ENCODE measurements around the gene IGFBP2.

Gene IGFBP2

DNA sequence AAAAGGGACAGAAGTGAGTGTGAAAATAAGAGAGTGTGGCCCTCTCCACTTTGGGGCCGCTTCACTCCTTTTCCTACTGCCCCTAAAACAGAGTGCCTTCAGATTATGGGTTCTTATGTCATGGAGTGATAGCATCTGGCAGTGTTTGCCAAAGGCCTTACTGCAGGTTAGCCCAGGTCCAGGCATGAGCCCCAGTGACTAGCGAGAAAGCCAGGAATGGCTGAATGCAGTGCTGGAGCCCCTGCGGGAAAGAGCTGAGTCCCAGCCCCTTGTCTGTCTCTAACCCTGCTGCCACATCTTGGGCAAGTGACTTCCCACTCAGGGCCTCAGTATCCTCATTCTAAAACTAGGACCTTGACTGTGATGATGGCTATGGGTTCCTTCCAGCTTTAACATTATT lies 56.2 kb downstream of the IGFBP2 start:
- no peak for DNase-seq (ENCODE audit: low read depth in 1 of 2, low spot score in 1 of 2)
- in situ Hi-C loops (cut with HindIII; ENCODE audit: low pct_unique_long_range_greater_than_20kb, low sequenced_read_pairs): no loop called here
- TF ChIP-seq JUND (IDR thresholded peaks at IDR 0.05; ENCODE audit: low read depth): no peak

DNA sequence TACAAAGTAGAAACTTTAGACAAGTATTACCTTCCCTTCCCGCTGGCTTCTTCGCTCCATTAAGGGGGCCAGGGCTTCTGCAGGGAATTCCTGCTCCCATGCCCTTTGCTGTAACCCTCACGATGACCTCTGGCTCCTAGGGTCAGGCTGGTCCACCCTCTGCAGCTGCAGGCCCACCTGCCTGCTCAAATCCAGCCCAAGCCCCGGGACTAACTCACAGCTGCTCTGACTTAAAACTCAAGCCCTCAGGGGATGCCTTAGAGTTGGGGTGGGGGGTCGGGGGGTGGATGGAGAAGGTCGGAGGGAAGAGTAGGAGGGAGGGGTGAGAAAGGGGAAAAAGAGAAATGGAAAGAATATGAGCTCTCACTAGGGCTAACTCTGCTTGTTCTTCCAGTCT lies 57.2 kb downstream of the IGFBP2 start:
- in situ Hi-C loops (cut with HindIII; ENCODE audit: low pct_unique_long_range_greater_than_20kb, low sequenced_read_pairs): no loop called here
- DNase-seq (ENCODE audit: low read depth in 1 of 2, low spot score in 1 of 2): no peak
- no peak for TF ChIP-seq JUND (IDR thresholded peaks at IDR 0.05; ENCODE audit: low read depth)

DNA sequence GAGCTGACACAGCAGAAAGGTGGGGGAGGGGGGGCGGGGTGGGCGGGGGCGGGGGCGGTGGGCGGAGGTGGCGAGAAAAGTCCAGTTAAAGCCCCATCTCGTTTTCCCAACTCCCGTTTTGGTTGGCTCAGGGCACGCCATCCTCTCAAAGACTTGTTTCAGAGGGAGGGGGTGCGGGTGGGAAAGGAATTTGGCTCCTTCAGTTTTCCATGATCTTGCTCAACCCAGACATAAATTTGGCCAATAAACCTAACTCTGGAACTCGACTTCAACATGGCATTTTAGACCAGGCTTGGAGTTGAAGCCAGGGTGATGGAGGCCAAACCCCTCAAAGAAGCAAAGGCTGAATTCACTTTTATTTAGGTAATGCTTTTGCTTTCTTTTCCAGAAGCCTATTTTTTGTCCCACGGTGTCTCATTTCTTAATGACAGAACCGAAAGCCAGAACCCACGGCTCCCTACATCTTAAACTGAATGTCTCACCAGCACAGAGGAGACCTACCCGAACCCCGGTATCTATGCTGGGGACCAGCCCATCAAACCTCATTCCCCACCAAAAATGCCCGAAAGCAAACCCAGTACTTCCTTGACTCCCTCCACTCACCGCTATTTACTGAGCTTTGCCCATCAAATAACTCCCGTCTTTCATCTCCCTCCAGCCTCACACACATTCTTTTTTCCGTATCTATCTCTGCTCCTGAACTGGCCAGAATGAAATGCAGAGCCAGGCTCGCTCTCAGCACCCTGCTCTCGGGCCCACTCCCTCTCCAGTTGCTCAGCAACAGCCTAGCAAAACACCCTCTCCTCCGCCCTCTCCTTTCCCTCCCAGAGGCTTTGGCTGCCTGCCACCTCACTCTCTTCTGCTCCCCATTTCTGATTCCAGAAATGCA lies 57.9 kb downstream of the IGFBP2 start:
- peak in 1 of 2 experiments; percentile 61 for DNase-seq (ENCODE audit: low read depth in 1 of 2, low spot score in 1 of 2)
- in situ Hi-C loops (cut with HindIII; ENCODE audit: low pct_unique_long_range_greater_than_20kb, low sequenced_read_pairs): no loop called here
- TF ChIP-seq JUND (IDR thresholded peaks at IDR 0.05; ENCODE audit: low read depth): no peak

DNA sequence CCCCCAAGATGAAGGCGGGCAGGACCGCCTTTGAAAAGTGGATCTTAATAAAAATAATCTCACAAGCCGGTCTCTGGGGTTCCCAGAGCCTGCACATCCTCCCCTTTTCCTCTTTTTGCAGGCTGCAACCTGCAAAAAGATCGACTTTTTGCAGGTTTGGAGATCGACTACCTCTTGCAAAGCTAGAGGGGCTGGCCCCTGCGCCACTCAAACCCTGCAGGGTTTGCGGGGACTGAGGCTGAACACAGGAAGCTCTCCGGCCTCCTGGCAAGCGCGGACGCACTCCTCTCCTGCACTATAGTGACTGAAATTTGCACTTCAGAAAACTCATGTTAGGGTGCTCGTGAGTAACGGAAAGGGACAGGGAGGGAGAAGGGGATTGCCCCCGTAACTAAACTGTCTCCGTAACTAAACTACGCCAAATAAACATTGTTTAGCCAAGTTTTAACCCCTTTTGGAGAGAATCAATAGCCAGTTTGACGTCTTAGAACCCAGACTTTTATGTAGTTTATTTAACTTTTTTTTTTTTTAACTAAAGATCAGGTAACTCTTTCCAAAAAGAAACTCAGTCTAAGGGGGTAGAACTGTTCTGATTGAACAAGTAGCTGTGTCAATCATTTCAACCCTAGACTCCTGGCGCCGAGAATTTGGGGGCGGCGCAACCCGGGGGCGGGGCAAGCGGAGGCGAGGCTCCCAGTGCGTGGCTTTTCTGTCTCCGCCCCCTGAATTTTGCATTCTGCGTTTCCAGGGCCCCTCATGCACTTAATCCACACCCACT lies 59.6 kb downstream of the IGFBP2 start:
- TF ChIP-seq JUND (IDR thresholded peaks at IDR 0.05; ENCODE audit: low read depth): no peak
- in situ Hi-C loops (cut with HindIII; ENCODE audit: low pct_unique_long_range_greater_than_20kb, low sequenced_read_pairs): no loop called here
- peak; percentile 68 to 91 for DNase-seq (ENCODE audit: low read depth in 1 of 2, low spot score in 1 of 2)

DNA sequence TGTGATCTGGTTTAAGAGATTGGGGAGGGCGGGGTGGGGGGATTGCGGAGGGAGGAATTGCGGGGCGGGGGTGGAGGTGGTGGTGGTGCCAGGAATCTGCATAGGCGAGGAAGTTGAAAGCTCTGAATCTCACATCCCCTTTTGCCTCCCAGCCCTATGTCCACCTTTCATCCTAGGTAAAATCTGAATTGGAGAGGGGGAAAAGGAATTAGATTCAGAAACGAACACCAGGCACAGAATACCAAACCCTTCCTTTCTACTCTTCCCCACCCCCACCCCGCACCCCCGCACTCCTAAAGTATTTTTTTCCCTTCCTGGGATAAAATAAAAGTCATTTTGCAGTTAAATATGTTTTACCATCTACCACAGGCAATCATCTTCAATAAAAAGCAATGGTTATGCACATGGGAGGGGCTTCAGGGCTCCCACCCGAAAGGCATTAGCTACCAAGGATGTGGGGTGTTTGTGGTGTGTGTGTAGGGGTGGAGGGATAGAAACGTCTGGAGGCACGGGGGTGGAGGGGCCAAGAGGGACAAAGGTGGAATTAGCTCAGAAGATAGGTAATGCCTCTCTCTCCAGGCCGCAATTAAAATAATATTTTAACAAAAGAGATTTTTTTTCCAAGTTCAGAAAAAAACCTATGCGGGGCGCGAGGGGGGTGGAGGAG lies 60.3 kb downstream of the IGFBP2 start:
- DNase-seq (ENCODE audit: low read depth in 1 of 2, low spot score in 1 of 2): no peak
- in situ Hi-C loops (cut with HindIII; ENCODE audit: low pct_unique_long_range_greater_than_20kb, low sequenced_read_pairs): no loop called here

DNA sequence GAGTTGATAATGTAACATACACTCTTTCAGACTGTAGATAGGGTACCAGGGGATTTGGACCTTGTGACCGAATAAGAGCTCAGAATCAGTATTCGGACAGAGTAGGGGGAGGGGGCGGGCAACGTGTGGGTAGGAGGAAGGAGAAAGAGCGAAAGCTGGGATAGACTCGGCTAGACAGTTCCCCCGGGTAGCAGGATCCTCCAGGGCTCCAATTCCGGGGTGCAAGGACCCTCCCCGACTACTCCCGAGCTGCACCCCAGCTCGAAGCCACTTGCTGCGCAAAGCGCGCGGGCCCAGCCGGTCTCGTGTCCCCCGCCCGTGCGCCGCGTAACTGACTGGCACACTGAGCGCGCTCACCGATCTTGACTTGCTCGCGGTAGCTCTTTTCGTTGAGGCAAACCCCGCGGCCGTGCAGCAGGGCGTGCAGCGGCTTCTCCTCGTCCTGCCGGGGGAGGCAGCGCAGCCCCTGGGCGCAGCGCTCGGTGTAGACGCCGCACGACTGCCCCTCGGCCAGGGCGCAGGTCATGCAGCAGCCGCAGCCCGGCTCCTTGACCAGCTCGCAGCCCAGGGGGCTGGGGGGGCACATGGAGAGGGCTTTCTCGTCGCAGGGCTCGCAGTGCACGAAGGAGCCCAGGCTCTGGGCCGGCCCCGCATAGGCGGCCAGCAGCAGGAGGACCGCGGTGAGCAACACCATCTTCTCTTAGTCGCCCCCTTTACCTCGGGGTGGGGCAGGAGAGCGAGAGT lies 61.0 kb downstream of the IGFBP2 start:
- no peak for DNase-seq (ENCODE audit: low read depth in 1 of 2, low spot score in 1 of 2)

More for the DNA sequence above, 60.3 kb downstream of the IGFBP2 start:
- TF ChIP-seq JUND (IDR thresholded peaks at IDR 0.05; ENCODE audit: low read depth): no peak

DNA sequence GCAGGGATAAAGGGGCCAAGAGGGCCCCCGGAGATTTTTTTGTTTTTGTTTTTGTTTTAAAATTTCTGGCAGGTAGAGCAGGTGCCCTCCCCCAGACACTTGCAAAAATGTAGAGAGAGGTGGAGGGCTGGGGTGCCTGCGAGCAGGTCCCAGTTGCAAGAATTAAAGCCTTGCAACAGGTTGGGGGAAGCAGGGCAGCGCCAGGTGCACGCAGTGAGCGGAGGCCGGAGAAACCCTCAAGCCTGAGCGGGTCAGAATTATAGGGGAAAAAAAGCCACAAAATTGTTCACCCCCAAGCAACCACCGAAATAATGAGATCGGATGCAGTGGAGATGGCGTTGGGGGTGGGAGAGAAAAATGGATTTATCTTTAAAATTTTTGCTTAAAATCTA lies 61.6 kb downstream of the IGFBP2 start:
- no peak for DNase-seq (ENCODE audit: low read depth in 1 of 2, low spot score in 1 of 2)
- in situ Hi-C loops (cut with HindIII; ENCODE audit: low pct_unique_long_range_greater_than_20kb, low sequenced_read_pairs): no loop called here
- no peak for TF ChIP-seq JUND (IDR thresholded peaks at IDR 0.05; ENCODE audit: low read depth)

More for the DNA sequence above, 61.0 kb downstream of the IGFBP2 start:
- in situ Hi-C loops (cut with HindIII; ENCODE audit: low pct_unique_long_range_greater_than_20kb, low sequenced_read_pairs): no loop called here
- no peak for TF ChIP-seq JUND (IDR thresholded peaks at IDR 0.05; ENCODE audit: low read depth)

DNA sequence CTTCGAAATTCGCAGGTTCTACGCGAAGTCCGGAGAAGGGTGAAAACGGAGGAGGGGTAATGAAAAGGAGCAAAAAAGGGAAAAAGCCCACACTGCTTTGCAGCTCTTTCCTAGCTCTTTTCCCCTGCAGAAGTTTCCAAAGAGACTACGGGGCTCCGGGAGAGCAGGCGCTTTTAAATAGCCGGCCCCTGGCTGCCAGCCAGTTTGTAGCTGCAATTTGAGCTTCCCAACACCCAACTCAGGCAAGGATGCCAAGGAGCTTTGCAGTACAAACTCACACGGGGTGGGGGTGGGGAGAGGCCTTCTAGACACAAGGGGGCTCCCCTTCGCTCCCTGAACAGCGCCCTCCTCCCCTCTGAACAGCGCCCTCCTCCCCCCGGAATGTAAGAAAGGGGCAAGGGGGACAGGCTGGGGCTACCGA lies 62.2 kb downstream of the IGFBP2 start, which contains the start of gene IGFBP5:
Gene IGFBP5, minus strand, starts transcription at position 149 of the 421 bp plus-strand sequence. CDS start 774 bp downstream, outside the sequence.
- DNase-seq (ENCODE audit: low read depth in 1 of 2, low spot score in 1 of 2): peak in 1 of 2 experiments; percentile 92
- in situ Hi-C loops (cut with HindIII; ENCODE audit: low pct_unique_long_range_greater_than_20kb, low sequenced_read_pairs): no loop called here
- peak; percentile 27; the same call in 1 of the 2 replicates for TF ChIP-seq JUND (IDR thresholded peaks at IDR 0.05; ENCODE audit: low read depth)

DNA sequence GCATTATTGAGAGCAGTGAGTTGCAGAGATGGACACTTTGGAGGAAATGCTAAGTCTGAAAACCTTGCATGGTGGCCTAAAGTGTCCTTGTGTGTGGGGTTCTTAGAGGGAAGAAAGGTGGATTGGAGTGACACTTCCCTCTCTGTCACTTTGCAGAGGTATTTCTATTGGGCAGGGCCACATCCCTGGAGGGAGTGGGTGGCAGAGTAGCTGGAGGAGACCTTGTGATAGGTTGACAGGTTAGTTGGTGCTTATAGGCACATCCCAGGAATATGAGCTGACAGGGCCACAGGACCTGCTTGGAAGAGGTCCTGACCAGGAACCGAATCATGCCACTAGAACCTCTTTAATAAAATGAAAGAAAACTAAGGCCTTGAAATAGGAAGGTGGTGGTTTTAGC lies 63.1 kb downstream of the IGFBP2 start:
- TF ChIP-seq JUND (IDR thresholded peaks at IDR 0.05; ENCODE audit: low read depth): no peak
- peak in 1 of 2 experiments; percentile 84 for DNase-seq (ENCODE audit: low read depth in 1 of 2, low spot score in 1 of 2)
- in situ Hi-C loops (cut with HindIII; ENCODE audit: low pct_unique_long_range_greater_than_20kb, low sequenced_read_pairs): no loop called here

DNA sequence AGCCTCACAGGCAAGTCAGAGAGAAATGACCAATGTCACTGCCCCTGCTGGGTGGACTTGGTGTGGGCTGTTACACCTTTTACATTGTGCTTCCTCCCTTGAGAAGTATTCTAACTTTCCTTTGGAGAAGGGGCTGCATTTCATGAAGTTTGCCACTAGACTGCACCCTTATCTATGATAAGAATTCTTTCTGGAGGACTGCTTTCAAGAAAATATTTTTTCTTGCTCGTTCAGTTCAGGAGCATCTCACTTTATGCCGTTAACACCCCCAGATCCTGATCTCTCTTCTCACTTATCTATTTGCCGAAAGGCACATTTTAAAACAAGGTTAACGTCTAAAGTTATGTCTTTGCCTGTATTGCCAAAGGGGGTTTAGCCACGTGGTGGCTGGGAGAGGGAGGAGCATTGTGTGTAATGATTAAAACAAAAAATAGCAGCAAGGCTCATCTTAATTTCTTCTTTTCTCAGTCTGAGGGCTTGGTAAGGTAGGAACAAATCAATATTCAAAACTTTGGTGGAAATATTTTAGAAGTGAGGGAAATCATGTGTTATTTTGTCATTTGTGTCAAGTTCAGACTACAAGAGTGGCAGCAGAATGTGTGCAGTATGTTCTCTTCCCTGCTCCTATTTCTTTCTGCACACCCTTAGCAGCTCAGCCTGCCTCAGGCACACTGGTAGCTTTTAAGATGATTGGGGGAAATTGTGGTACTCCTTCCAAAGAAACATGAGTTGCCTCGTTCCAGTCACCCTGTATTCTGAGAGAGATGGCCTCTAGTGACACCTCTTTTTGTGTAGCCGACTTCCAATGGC lies 63.7 kb downstream of the IGFBP2 start:
- no peak for TF ChIP-seq JUND (IDR thresholded peaks at IDR 0.05; ENCODE audit: low read depth)
- no peak for DNase-seq (ENCODE audit: low read depth in 1 of 2, low spot score in 1 of 2)
- in situ Hi-C loops (cut with HindIII; ENCODE audit: low pct_unique_long_range_greater_than_20kb, low sequenced_read_pairs): no loop called here

DNA sequence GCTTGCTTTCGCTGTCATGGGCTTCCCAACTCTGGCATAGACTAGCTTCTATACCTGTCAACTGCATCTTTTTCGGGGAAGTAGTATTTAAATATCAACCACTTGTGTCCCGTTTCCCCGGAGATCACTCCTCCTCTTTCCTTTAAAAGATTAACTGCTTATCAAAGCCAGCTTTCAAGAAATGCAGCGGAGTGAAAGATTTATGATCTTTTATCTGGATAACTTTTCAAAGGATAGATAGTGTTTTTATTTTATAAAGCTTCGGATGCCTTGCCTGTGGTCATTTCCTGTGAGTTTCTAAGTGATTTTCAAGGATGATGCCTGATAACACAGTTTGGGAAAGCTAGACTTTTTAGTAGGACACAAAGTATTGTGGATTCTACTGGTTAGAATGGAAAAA lies 65.1 kb downstream of the IGFBP2 start:
- DNase-seq (ENCODE audit: low read depth in 1 of 2, low spot score in 1 of 2): no peak
- no peak for TF ChIP-seq JUND (IDR thresholded peaks at IDR 0.05; ENCODE audit: low read depth)
- in situ Hi-C loops (cut with HindIII; ENCODE audit: low pct_unique_long_range_greater_than_20kb, low sequenced_read_pairs): no loop called here

All from T47D (cell line).